HepG2 (cell line): ENCODE results near the gene TRPC4. TPM values are rescaled to one million over a fixed set of nuclear protein-coding genes. Genes with fewer than 3 reads are reported as not detected.

Experiments
- ATAC-seq: fragments of 200-7000 bp; cut with Tn5 transposase; 3 replicates; pipeline ENCODE4 v1.9.1; 2020; ENCODE audit warnings: mild to moderate bottlenecking, moderate library complexity
- BruUV-seq: library from RNA; stranded (reverse); fragments of 400-500 nt; replicated peaks from 2 replicates; lab custom pipeline; 2021; lab: Mats Ljungman, UMichigan
- CTCF ChIA-PET: fragments of 300-600 bp; formaldehyde crosslinking; extraction: SDS; loops from one replicate; lab custom pipeline; 2021; ENCODE audit warnings: low total read pairs, inconsistent platforms, low intra/inter-chr PET ratio; lab: Yijun Ruan, JAX
- POLR2A ChIA-PET: fragments of 350-600 bp; sonication (Branson Sonifier 250); formaldehyde crosslinking; loops from one replicate; lab custom pipeline; 2020; ENCODE audit warnings: antibody characterized with exemption, inconsistent platforms; lab: Yijun Ruan, JAX
- DNase-seq: peaks from one replicate; pipeline ENCODE4 v3.0.0-alpha.2; 2015; ENCODE audit warnings: low spot score
- FAIRE-seq: peaks from 3 replicates; lab custom pipeline; 2011; peaks lifted over from hg19 to GRCh38; lab: Jason Lieb, UNC
- H2AFZ ChIP-seq: one replicate; pipeline ENCODE4 v1.6.1; 2011; ENCODE audit warnings: low read length, inconsistent platforms
- H3K27ac ChIP-seq: fragments of 300-600 bp; 3 replicates; pipeline ENCODE4 v1.8.0; 2011; ENCODE audit warnings: mixed run types, mild to moderate bottlenecking, mixed read lengths, low read length, inconsistent platforms; ENCODE audit not compliant: insufficient read depth; ENCODE audit errors: extremely low read length
- H3K27me3 ChIP-seq, 2 experiments: fragments of 200-600 bp in 1 of 2; 2 replicates in 1 of 2; 3 replicates in 1 of 2; pipeline versions ENCODE4 v1.6.0 to v1.8.0; 2011; ENCODE audit warnings: low read length in 2 of 2, mild to moderate bottlenecking in 2 of 2, moderate library complexity in 2 of 2, inconsistent platforms in 1 of 2; ENCODE audit not compliant: insufficient read depth in 2 of 2, control insufficient read depth in 1 of 2
- H3K36me3 ChIP-seq, 2 experiments: fragments of 200-600 bp in 1 of 2; replicated peaks in 1 of 2; 2 replicates in 1 of 2; 3 replicates in 1 of 2; pipeline versions ENCODE4 v1.5.1 to v1.8.0; 2011; ENCODE audit warnings: low read length in 2 of 2, inconsistent platforms in 1 of 2; ENCODE audit not compliant: insufficient read depth in 2 of 2, control insufficient read depth in 1 of 2
- H3K4me1 ChIP-seq: 2 replicates; pipeline ENCODE4 v1.5.1; 2012; ENCODE audit warnings: low read length, inconsistent platforms; ENCODE audit not compliant: insufficient read depth
- H3K4me2 ChIP-seq: 2 replicates; pipeline ENCODE4 v1.6.0; 2011; ENCODE audit warnings: low read depth, low read length, inconsistent platforms
- H3K4me3 ChIP-seq, 3 experiments: fragments of 200-600 bp in 1 of 3; sonication (generic), shearing (Covaris generic) in 1 of 3; replicated peaks in 1 of 3; 2 replicates each; pipeline ENCODE4 v1.5.1; 2011 to 2016; ENCODE audit warnings: low read length in 3 of 3, inconsistent platforms in 2 of 3, low read depth in 2 of 3, mild to moderate bottlenecking in 2 of 3, control low read depth in 1 of 3, mixed read lengths in 1 of 3; ENCODE audit not compliant: insufficient read depth in 1 of 3
- H3K79me2 ChIP-seq: one replicate; pipeline ENCODE4 v1.6.1; 2011; ENCODE audit warnings: low read length, inconsistent platforms; ENCODE audit not compliant: insufficient read depth
- H3K9ac ChIP-seq: 2 replicates; pipeline ENCODE4 v1.6.0; 2011; ENCODE audit warnings: mild to moderate bottlenecking, low read depth, low read length, inconsistent platforms; ENCODE audit not compliant: insufficient read depth
- H3K9me3 ChIP-seq: 2 replicates; pipeline ENCODE4 v1.5.1; 2012; ENCODE audit warnings: mild to moderate bottlenecking, low read length
- H4K20me1 ChIP-seq: 2 replicates; pipeline ENCODE4 v1.6.0; 2011; ENCODE audit warnings: inconsistent platforms, mild to moderate bottlenecking, low read length, moderate library complexity; ENCODE audit not compliant: insufficient read depth
- KLF11 ChIP-seq: IDR thresholded peaks from 2 replicates; pipeline ENCODE4 v1.6.1; 2016; ENCODE audit warnings: missing compliant biosample characterization
- NR2F2 ChIP-seq: IDR thresholded peaks from 2 replicates; pipeline ENCODE4 v1.6.1; 2012; ENCODE audit warnings: low read depth, inconsistent platforms, borderline replicate concordance
- RFX5 ChIP-seq: IDR thresholded peaks from 2 replicates; pipeline ENCODE4 v1.6.1; 2011; ENCODE audit warnings: low read depth, low read length, improper control_type of control experiment
- RFXAP ChIP-seq: sonication (generic); formaldehyde crosslinking; IDR thresholded peaks from 2 replicates; pipeline ENCODE4 v1.4.0; 2020; ENCODE audit warnings: missing genetic modification reagents, borderline replicate concordance
- ZNF570 ChIP-seq: sonication (generic); formaldehyde crosslinking; IDR thresholded peaks from 2 replicates; pipeline ENCODE4 v1.4.0; 2020; ENCODE audit warnings: mild to moderate bottlenecking, missing genetic modification reagents, borderline replicate concordance
- ZNF577 ChIP-seq: sonication (generic); formaldehyde crosslinking; IDR thresholded peaks from 2 replicates; pipeline ENCODE4 v1.4.0; 2020; ENCODE audit warnings: mild to moderate bottlenecking, low read depth, missing genetic modification reagents, borderline replicate concordance
- ZNF768 ChIP-seq: sonication (generic); formaldehyde crosslinking; IDR thresholded peaks from 2 replicates; pipeline ENCODE4 v1.4.0; 2020; ENCODE audit warnings: missing genetic modification reagents
- WGBS: methylation state at CpG from one replicate; pipeline ENCODE4 v1.1.6; 2017; ENCODE audit warnings: low lambda C conversion rate; 5-methylcytosine and 5-hydroxymethylcytosine counted together
- in situ Hi-C: cut with HindIII; loops from 2 replicates; pipeline ENCODE4 v1.10.0; 2017; ENCODE audit warnings: low pct_unique_long_range_greater_than_20kb; ENCODE audit not compliant: extremely low pct_ligation_motif_present
- intact Hi-C: fragments of 100-400 bp; cut with micrococcal nuclease; formaldehyde crosslinking; loops from one replicate; pipeline ENCODE4 v1.10.0; 2022; ENCODE audit not compliant: unreplicated experiment
- polyA plus RNA-seq, 8 experiments: library from polyadenylated mRNA; depleted of rRNA in 3 of 8; stranded (reverse) in 7 of 8; unstranded in 1 of 8; fragments of >200 nt; fragmentation: Illumina TruSeq in 4 of 8; extraction: Trizol in 4 of 8; gene quantifications; 2 replicates each; pipeline versions ENCODE4 v1.2.1 to v1.2.3, GENCODE V29; 2011 to 2016; ENCODE audit warnings: low read depth in 4 of 8, missing spikeins in 1 of 8, mixed read lengths in 1 of 8; ENCODE audit not compliant: insufficient read depth in 1 of 8
- total RNA-seq, 5 experiments: library from RNA; depleted of rRNA; stranded (reverse); fragments of >200 nt; fragmentation: Illumina TruSeq; extraction: Trizol; gene quantifications; 2 replicates each; pipeline ENCODE4 v1.2.3, GENCODE V29; 2016; ENCODE audit warnings: low read depth in 1 of 5
- TF ChIP-seq, protein P1 (sequence below): sonication (generic); formaldehyde crosslinking; IDR thresholded peaks from 2 replicates; pipeline ENCODE4 v1.5.1; 2020; ENCODE audit warnings: missing genetic modification reagents, mild to moderate bottlenecking, borderline replicate concordance
- TF ChIP-seq, protein P2 (sequence below): sonication (generic); formaldehyde crosslinking; IDR thresholded peaks from 2 replicates; pipeline ENCODE4 v1.4.0; 2020; ENCODE audit warnings: low read depth, missing genetic modification reagents
- TF ChIP-seq, protein P3 (sequence below): sonication (generic); formaldehyde crosslinking; IDR thresholded peaks from 2 replicates; pipeline ENCODE4 v1.4.0; 2020; ENCODE audit warnings: missing genetic modification reagents, mild to moderate bottlenecking, borderline replicate concordance

TRPC4 gene
- total and polyA plus RNA-seq, 2 of the 13 experiments (the other 11 are each of a cell fraction or from before 2014, with no cell fraction given): not detected

DNA sequence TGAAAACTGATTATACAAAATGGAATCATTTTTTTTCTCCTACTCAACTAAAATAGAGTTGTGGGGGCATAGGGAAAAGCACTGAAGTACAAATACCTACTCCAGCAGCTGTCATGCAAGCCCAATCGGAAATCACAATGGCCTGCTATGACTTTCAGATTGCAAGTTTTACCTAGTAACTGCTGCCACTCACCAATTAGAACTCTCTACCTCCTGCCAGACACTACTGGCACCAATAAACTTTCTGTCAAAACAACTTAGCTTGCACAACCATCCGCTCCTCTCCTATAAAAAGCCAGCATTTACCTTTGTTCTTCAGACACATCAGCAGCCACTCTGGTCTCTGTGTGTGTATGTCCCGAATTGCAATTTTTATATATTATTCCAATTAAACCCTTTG lies 9.3 kb upstream of the TRPC4 start:
- POLR2A ChIA-PET: no interaction called here
- CTCF ChIA-PET: no interaction called here
- no peak overlapping the region for H3K27ac ChIP-seq
- no peak overlapping the region for H3K4me3 ChIP-seq
- in situ Hi-C loops (no loop called here), intact Hi-C loops (no loop called here)
- DNase-seq: no peak
- H3K36me3 ChIP-seq: no peaks in the 10 kb centered on the region
- no peaks in the 10 kb centered on the region for H3K4me1 ChIP-seq
- 2% methylated on average over 3 of the region's 3 CpGs for WGBS
- no peaks in the 10 kb centered on the region for H4K20me1 ChIP-seq
- H3K4me2 ChIP-seq: no peak overlapping the region
- no peak overlapping the region for H2AFZ ChIP-seq
- H3K79me2 ChIP-seq: no peaks in the 10 kb centered on the region
- TF ChIP-seq NR2F2 (no peak), ZNF768 (CRISPR knock-in tag) (no peak), RFX5 (0 out of 2 replicates have a peak, but pooled peaks have one; percentile 46)
- TF ChIP-seq, all 625 proteins: peak for 1
- no peak for FAIRE-seq
- no peaks in the 10 kb centered on the region for H3K9me3 ChIP-seq
- no TSS peak for BruUV-seq
- ATAC-seq: no peak
- H3K27me3 ChIP-seq: no peaks in the 10 kb centered on the region
- no peak overlapping the region for H3K9ac ChIP-seq

DNA sequence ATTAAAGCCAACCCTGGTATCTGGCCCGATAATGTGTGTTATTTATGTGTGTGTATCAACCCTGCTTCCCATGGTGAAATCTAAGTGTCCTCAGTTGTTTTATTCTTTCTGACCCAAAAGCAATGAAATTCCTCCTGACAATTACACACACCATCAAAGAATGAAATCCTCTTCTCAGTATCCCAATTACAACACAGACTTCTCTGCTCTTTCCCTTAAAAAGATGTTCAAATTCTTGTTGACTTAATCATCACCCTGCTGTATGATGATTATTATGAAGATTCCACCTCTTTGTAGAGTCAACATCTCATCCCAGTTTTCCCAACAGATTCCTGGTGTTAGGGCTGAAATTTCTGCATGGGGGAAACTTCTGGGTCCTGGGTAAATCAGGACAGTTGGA lies 8.9 kb upstream of the TRPC4 start:
- DNase-seq (no peak), FAIRE-seq (no peak), ATAC-seq (no peak)
- intact Hi-C loops: no loop called here
- no peak overlapping the region for H2AFZ ChIP-seq
- 6% methylated on average over 1 of the region's 1 CpG for WGBS
- no peaks in the 10 kb centered on the region for H3K4me1 ChIP-seq
- CTCF ChIA-PET: no interaction called here
- no peaks in the 10 kb centered on the region for H4K20me1 ChIP-seq
- POLR2A ChIA-PET: no interaction called here
- H3K9ac ChIP-seq: no peak overlapping the region
- no peaks in the 10 kb centered on the region for H3K27me3 ChIP-seq
- no TSS peak for BruUV-seq
- no peaks in the 10 kb centered on the region for H3K36me3 ChIP-seq
- no peaks in the 10 kb centered on the region for H3K9me3 ChIP-seq
- no peak overlapping the region for H3K27ac ChIP-seq
- in situ Hi-C loops: no loop called here
- H3K4me2 ChIP-seq: no peak overlapping the region
- H3K4me3 ChIP-seq: no peak overlapping the region
- no peaks in the 10 kb centered on the region for H3K79me2 ChIP-seq
- TF ChIP-seq ZNF577 (CRISPR knock-in tag): no peak
- TF ChIP-seq, protein P1, sequence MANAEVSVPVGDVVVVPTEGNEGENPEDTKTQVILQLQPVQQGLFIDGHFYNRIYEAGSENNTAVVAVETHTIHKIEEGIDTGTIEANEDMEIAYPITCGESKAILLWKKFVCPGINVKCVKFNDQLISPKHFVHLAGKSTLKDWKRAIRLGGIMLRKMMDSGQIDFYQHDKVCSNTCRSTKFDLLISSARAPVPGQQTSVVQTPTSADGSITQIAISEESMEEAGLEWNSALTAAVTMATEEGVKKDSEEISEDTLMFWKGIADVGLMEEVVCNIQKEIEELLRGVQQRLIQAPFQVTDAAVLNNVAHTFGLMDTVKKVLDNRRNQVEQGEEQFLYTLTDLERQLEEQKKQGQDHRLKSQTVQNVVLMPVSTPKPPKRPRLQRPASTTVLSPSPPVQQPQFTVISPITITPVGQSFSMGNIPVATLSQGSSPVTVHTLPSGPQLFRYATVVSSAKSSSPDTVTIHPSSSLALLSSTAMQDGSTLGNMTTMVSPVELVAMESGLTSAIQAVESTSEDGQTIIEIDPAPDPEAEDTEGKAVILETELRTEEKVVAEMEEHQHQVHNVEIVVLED (CRISPR knock-in tag): no peak
- no peak for TF ChIP-seq KLF11 (CRISPR knock-in tag)
- TF ChIP-seq, protein P2, sequence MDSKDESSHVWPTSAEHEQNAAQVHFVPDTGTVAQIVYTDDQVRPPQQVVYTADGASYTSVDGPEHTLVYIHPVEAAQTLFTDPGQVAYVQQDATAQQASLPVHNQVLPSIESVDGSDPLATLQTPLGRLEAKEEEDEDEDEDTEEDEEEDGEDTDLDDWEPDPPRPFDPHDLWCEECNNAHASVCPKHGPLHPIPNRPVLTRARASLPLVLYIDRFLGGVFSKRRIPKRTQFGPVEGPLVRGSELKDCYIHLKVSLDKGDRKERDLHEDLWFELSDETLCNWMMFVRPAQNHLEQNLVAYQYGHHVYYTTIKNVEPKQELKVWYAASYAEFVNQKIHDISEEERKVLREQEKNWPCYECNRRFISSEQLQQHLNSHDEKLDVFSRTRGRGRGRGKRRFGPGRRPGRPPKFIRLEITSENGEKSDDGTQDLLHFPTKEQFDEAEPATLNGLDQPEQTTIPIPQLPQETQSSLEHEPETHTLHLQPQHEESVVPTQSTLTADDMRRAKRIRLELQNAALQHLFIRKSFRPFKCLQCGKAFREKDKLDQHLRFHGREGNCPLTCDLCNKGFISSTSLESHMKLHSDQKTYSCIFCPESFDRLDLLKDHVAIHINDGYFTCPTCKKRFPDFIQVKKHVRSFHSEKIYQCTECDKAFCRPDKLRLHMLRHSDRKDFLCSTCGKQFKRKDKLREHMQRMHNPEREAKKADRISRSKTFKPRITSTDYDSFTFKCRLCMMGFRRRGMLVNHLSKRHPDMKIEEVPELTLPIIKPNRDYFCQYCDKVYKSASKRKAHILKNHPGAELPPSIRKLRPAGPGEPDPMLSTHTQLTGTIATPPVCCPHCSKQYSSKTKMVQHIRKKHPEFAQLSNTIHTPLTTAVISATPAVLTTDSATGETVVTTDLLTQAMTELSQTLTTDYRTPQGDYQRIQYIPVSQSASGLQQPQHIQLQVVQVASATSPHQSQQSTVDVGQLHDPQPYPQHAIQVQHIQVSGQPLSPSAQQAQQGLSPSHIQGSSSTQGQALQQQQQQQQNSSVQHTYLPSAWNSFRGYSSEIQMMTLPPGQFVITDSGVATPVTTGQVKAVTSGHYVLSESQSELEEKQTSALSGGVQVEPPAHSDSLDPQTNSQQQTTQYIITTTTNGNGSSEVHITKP (CRISPR knock-in tag): no peak
- TF ChIP-seq, protein P3, sequence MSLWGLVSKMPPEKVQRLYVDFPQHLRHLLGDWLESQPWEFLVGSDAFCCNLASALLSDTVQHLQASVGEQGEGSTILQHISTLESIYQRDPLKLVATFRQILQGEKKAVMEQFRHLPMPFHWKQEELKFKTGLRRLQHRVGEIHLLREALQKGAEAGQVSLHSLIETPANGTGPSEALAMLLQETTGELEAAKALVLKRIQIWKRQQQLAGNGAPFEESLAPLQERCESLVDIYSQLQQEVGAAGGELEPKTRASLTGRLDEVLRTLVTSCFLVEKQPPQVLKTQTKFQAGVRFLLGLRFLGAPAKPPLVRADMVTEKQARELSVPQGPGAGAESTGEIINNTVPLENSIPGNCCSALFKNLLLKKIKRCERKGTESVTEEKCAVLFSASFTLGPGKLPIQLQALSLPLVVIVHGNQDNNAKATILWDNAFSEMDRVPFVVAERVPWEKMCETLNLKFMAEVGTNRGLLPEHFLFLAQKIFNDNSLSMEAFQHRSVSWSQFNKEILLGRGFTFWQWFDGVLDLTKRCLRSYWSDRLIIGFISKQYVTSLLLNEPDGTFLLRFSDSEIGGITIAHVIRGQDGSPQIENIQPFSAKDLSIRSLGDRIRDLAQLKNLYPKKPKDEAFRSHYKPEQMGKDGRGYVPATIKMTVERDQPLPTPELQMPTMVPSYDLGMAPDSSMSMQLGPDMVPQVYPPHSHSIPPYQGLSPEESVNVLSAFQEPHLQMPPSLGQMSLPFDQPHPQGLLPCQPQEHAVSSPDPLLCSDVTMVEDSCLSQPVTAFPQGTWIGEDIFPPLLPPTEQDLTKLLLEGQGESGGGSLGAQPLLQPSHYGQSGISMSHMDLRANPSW (CRISPR knock-in tag): no peak
- no peak for TF ChIP-seq ZNF570 (CRISPR knock-in tag)
- TF ChIP-seq RFXAP (CRISPR knock-in tag): no peak
